Measurements from ENCODE around the gene PLAC1. TPM values are rescaled to one million over a fixed set of nuclear protein-coding genes. Genes with fewer than 3 reads are reported as not detected.

PLAC1 gene
- polyA plus RNA-seq, 1 donor, result 0.04 TPM

DNA sequence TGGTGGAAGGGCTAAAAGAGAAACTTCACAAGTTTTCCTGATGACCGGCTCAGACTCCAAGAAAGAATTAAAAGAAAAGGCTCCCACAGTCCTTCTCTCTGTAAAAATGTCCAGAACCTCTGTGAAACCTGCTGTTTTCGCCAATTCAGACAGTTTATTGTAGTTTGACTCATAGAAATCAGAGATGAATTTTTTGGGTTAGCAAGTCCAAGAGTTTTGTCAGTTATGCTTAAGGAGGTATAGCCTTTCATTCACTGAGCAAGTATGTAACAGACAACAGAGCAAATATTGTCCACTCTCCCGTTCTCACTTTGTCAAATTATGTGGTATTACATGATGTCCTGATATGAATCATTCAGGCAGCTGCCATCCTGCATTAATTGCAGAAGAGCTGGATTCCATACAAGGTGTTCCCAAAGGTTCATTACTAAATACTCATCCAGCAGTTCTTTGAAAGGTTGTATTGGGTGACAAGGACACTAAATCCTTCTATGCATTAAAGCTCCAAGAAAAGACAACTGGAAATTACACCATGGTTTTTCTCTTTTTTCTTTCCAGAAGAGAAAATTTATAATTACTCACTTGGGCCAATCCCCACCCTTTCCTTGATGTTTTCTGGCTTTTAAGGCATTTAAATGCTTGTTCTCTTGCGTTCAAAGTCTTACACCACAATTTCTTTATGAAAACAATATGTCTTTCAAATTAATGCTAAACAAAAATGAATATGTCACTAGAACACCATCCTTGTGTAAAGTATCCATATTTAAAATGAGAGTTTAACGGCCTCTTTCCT, 30.0 kb upstream of the PLAC1 start:
- no peak for DNase-seq
- Histone ChIP-seq H3K4me3 (ENCODE audit: low read length) (no peak overlapping the region), H3K4me1 (ENCODE audit: control insufficient read depth, insufficient read depth, low read length) (no peaks in the 10 kb centered on the region), H3K27ac (ENCODE audit: low read length) (no peak overlapping the region), H3K36me3 (ENCODE audit: control insufficient read depth, insufficient read depth, low read length) (no peaks in the 10 kb centered on the region), H3K27me3 (ENCODE audit: control insufficient read depth, insufficient read depth, low read length) (no peaks in the 10 kb centered on the region), H3K9me3 (ENCODE audit: control insufficient read depth, low read depth, low read length) (no peaks in the 10 kb centered on the region)
- no CpG with 5 or more reads among the region's 5 CpGs for WGBS (ENCODE audit: insufficient coverage, low lambda C conversion rate)

GRCh38 chrX:134685668-134686067, 27.4 kb upstream of the PLAC1 start:
- no CpG with 5 or more reads among the region's 5 CpGs for WGBS (ENCODE audit: insufficient coverage, low lambda C conversion rate)
- no peak for DNase-seq
- H3K36me3 ChIP-seq (ENCODE audit: control insufficient read depth, insufficient read depth, low read length), result no peaks in the 10 kb centered on the region

GRCh38 chrX:134684956-134685355, 26.7 kb upstream of the PLAC1 start:
- H3K36me3 ChIP-seq (ENCODE audit: control insufficient read depth, insufficient read depth, low read length), result no peaks in the 10 kb centered on the region
- H3K9me3 ChIP-seq (ENCODE audit: control insufficient read depth, low read depth, low read length), result no peaks in the 10 kb centered on the region
- no peak overlapping the region for H3K4me3 ChIP-seq (ENCODE audit: low read length)
- no CpG with 5 or more reads among the region's 1 CpG for WGBS (ENCODE audit: insufficient coverage, low lambda C conversion rate)
- H3K27me3 ChIP-seq (ENCODE audit: control insufficient read depth, insufficient read depth, low read length), result no peaks in the 10 kb centered on the region
- H3K27ac ChIP-seq (ENCODE audit: low read length), result no peak overlapping the region
- DNase-seq, result no peak
- H3K4me1 ChIP-seq (ENCODE audit: control insufficient read depth, insufficient read depth, low read length), result no peaks in the 10 kb centered on the region

More at GRCh38 chrX:134685668-134686067, 27.4 kb upstream of the PLAC1 start:
- no peaks in the 10 kb centered on the region for H3K9me3 ChIP-seq (ENCODE audit: control insufficient read depth, low read depth, low read length)
- H3K27me3 ChIP-seq (ENCODE audit: control insufficient read depth, insufficient read depth, low read length), result no peaks in the 10 kb centered on the region
- no peak overlapping the region for H3K27ac ChIP-seq (ENCODE audit: low read length)
- no peaks in the 10 kb centered on the region for H3K4me1 ChIP-seq (ENCODE audit: control insufficient read depth, insufficient read depth, low read length)
- no peak overlapping the region for H3K4me3 ChIP-seq (ENCODE audit: low read length)

DNA sequence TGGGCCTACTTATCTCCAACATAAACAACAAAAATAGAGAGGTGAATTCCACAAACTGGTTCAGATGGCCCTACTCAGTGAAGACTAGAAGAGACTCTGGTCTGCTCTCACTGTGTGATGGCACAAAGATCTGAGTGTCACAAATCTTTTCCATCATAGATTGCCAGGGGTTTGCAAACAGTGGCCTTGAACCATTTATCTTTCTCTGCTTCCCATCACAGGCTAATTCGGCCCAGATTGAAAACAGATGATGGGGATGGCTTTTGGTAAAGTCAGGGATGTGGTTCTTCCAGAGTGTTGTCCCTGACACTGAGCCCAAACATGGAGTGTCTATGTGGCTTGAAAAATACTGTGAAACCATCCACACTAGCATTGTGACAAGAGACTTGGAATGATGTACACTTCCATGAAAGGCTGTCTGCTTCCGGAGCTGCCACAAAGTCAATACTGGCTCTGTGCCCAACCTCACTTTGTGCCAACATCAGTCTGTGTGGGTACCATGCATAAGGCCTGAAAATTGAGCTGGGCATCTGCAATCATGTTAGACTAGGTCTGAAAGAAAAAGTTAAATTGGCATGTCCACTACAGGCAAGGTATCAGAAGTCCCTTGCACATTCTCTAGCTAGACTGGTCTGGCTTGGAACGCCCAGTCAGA, 25.2 kb upstream of the PLAC1 start:
- WGBS (ENCODE audit: insufficient coverage, low lambda C conversion rate), result no CpG with 5 or more reads among the region's 3 CpGs
- no peak overlapping the region for H3K27ac ChIP-seq (ENCODE audit: low read length)

DNA sequence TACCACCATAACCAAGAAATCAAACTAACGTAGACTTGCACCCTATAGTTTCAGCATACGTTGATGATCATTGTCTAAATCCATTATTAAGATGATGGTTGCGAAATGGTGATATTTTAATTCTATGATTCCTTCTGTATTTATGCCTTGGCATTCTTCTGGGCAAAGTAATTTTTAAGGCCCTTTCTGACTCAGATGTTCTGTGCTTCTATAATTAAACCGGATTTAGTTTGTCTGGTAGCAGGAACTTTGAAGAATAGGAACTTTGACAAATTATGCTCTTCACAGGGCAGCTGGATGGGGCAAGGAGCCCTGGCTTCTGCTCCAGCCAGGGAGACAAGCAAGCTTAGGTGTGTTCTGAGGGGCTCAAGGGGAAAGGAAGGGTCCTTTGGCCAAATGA, 23.8 kb upstream of the PLAC1 start:
- H3K27ac ChIP-seq (ENCODE audit: low read length), result no peak overlapping the region
- DNase-seq, result no peak
- H3K4me3 ChIP-seq (ENCODE audit: low read length), result no peak overlapping the region
- no peaks in the 10 kb centered on the region for H3K36me3 ChIP-seq (ENCODE audit: control insufficient read depth, insufficient read depth, low read length)
- H3K9me3 ChIP-seq (ENCODE audit: control insufficient read depth, low read depth, low read length), result no peaks in the 10 kb centered on the region
- no peaks in the 10 kb centered on the region for H3K27me3 ChIP-seq (ENCODE audit: control insufficient read depth, insufficient read depth, low read length)
- H3K4me1 ChIP-seq (ENCODE audit: control insufficient read depth, insufficient read depth, low read length), result no peaks in the 10 kb centered on the region
- WGBS (ENCODE audit: insufficient coverage, low lambda C conversion rate), result no CpG with 5 or more reads among the region's 4 CpGs

More for the DNA sequence above, 25.2 kb upstream of the PLAC1 start:
- DNase-seq, result no peak
- H3K4me3 ChIP-seq (ENCODE audit: low read length), result no peak overlapping the region
- no peaks in the 10 kb centered on the region for H3K4me1 ChIP-seq (ENCODE audit: control insufficient read depth, insufficient read depth, low read length)
- H3K36me3 ChIP-seq (ENCODE audit: control insufficient read depth, insufficient read depth, low read length), result no peaks in the 10 kb centered on the region
- no peaks in the 10 kb centered on the region for H3K27me3 ChIP-seq (ENCODE audit: control insufficient read depth, insufficient read depth, low read length)
- no peaks in the 10 kb centered on the region for H3K9me3 ChIP-seq (ENCODE audit: control insufficient read depth, low read depth, low read length)

- Histone ChIP-seq H3K4me3 (ENCODE audit: low read length) (no peak overlapping the region), H3K27ac (ENCODE audit: low read length) (no peak overlapping the region), H3K27me3 (ENCODE audit: control insufficient read depth, insufficient read depth, low read length) (no peaks in the 10 kb centered on the region), H3K4me1 (ENCODE audit: control insufficient read depth, insufficient read depth, low read length) (no peaks in the 10 kb centered on the region), H3K9me3 (ENCODE audit: control insufficient read depth, low read depth, low read length) (no peaks in the 10 kb centered on the region), H3K36me3 (ENCODE audit: control insufficient read depth, insufficient read depth, low read length) (no peaks in the 10 kb centered on the region)
- no peak for DNase-seq
- no CpG with 5 or more reads among the region's 3 CpGs for WGBS (ENCODE audit: insufficient coverage, low lambda C conversion rate)
These were observed 21.4 kb upstream of the PLAC1 start for GRCh38 chrX:134679644-134680043.

GRCh38 chrX:134679221-134679620, 20.9 kb upstream of the PLAC1 start:
- no peak overlapping the region for H3K27ac ChIP-seq (ENCODE audit: low read length)
- no CpG with 5 or more reads among the region's 5 CpGs for WGBS (ENCODE audit: insufficient coverage, low lambda C conversion rate)

DNA sequence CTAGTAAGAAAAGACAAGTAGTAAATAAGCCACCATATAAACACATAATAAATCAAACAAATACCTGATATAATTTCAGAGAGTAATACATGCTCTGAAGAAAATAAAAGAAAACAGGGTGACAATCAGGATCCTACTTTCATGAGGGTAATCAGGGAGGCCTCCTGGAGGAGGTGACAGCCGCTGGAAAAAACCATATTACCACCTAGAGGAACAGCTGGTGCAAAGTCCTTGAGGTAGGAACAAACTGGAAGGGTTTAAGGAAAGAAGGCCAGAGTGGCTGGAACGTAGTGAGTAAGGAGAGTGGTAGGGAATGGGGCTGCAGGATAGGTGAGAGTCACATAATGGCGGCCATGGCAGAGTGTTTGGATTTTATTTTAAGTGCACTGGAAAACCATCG, 19.1 kb upstream of the PLAC1 start:
- Histone ChIP-seq H3K4me1 (ENCODE audit: control insufficient read depth, insufficient read depth, low read length) (no peaks in the 10 kb centered on the region), H3K36me3 (ENCODE audit: control insufficient read depth, insufficient read depth, low read length) (no peaks in the 10 kb centered on the region), H3K27me3 (ENCODE audit: control insufficient read depth, insufficient read depth, low read length) (no peaks in the 10 kb centered on the region), H3K4me3 (ENCODE audit: low read length) (no peak overlapping the region), H3K27ac (ENCODE audit: low read length) (no peak overlapping the region), H3K9me3 (ENCODE audit: control insufficient read depth, low read depth, low read length) (no peaks in the 10 kb centered on the region)
- no CpG with 5 or more reads among the region's 4 CpGs for WGBS (ENCODE audit: insufficient coverage, low lambda C conversion rate)
- DNase-seq, result no peak

More at GRCh38 chrX:134679221-134679620, 20.9 kb upstream of the PLAC1 start:
- Histone ChIP-seq H3K36me3 (ENCODE audit: control insufficient read depth, insufficient read depth, low read length) (no peaks in the 10 kb centered on the region), H3K27me3 (ENCODE audit: control insufficient read depth, insufficient read depth, low read length) (no peaks in the 10 kb centered on the region), H3K9me3 (ENCODE audit: control insufficient read depth, low read depth, low read length) (no peaks in the 10 kb centered on the region), H3K4me3 (ENCODE audit: low read length) (no peak overlapping the region), H3K4me1 (ENCODE audit: control insufficient read depth, insufficient read depth, low read length) (no peaks in the 10 kb centered on the region)
- no peak for DNase-seq

GRCh38 chrX:134676436-134676835, 18.2 kb upstream of the PLAC1 start:
- WGBS (ENCODE audit: insufficient coverage, low lambda C conversion rate), result no CpG with 5 or more reads among the region's 2 CpGs
- H3K27me3 ChIP-seq (ENCODE audit: control insufficient read depth, insufficient read depth, low read length), result no peaks in the 10 kb centered on the region
- no peaks in the 10 kb centered on the region for H3K9me3 ChIP-seq (ENCODE audit: control insufficient read depth, low read depth, low read length)
- DNase-seq, result no peak
- H3K4me3 ChIP-seq (ENCODE audit: low read length), result no peak overlapping the region
- no peak overlapping the region for H3K27ac ChIP-seq (ENCODE audit: low read length)
- no peaks in the 10 kb centered on the region for H3K36me3 ChIP-seq (ENCODE audit: control insufficient read depth, insufficient read depth, low read length)
- no peaks in the 10 kb centered on the region for H3K4me1 ChIP-seq (ENCODE audit: control insufficient read depth, insufficient read depth, low read length)

- Histone ChIP-seq H3K4me1 (ENCODE audit: control insufficient read depth, insufficient read depth, low read length) (no peaks in the 10 kb centered on the region), H3K9me3 (ENCODE audit: control insufficient read depth, low read depth, low read length) (no peaks in the 10 kb centered on the region), H3K36me3 (ENCODE audit: control insufficient read depth, insufficient read depth, low read length) (no peaks in the 10 kb centered on the region), H3K4me3 (ENCODE audit: low read length) (no peak overlapping the region), H3K27me3 (ENCODE audit: control insufficient read depth, insufficient read depth, low read length) (no peaks in the 10 kb centered on the region), H3K27ac (ENCODE audit: low read length) (no peak overlapping the region)
- DNase-seq, result no peak
These were observed 14.9 kb upstream of the PLAC1 start for GRCh38 chrX:134673123-134673522.

DNA sequence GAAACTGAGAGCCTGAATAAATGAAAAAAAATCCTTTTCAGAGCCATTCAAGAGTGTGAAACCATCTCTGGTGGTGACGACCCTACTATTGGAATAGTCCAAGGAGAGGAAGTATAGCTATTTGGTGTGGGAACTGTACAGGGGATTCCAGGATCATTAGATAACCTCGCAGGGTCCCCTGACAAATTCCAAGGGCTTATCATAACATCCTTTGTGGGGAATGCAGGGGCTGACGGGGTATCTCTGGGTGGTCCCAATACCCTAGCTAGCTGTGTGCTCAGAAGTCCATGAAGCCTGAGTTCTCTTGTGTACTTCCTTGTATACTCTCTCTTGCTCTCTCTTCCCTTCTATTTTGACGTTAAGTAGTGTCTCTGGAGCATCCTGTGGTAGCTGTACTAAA, 13.8 kb upstream of the PLAC1 start:
- no peaks in the 10 kb centered on the region for H3K27me3 ChIP-seq (ENCODE audit: control insufficient read depth, insufficient read depth, low read length)
- H3K4me1 ChIP-seq (ENCODE audit: control insufficient read depth, insufficient read depth, low read length), result no peaks in the 10 kb centered on the region
- WGBS (ENCODE audit: insufficient coverage, low lambda C conversion rate), result no CpG with 5 or more reads among the region's 4 CpGs
- no peaks in the 10 kb centered on the region for H3K9me3 ChIP-seq (ENCODE audit: control insufficient read depth, low read depth, low read length)
- H3K4me3 ChIP-seq (ENCODE audit: low read length), result no peak overlapping the region
- DNase-seq, result no peak
- H3K36me3 ChIP-seq (ENCODE audit: control insufficient read depth, insufficient read depth, low read length), result no peaks in the 10 kb centered on the region
- H3K27ac ChIP-seq (ENCODE audit: low read length), result no peak overlapping the region

Data from large intestine (tissue), 3 donors.